Glomerular visceral epithelial cell (primary cell): ENCODE measurements around the gene SYNGR2.

Source experiments
- DNase-seq: peaks from one replicate; pipeline ENCODE4 v3.0.0-alpha.2; 2016; ENCODE audit errors: extremely low spot score

The SYNGR2 gene

GRCh38 chr17:78143214-78144146 is 24.9 kb upstream of the SYNGR2 start:
- no peak for DNase-seq

- DNase-seq = peak; percentile 70
These were observed 24.1 kb upstream of the SYNGR2 start for GRCh38 chr17:78144147-78144719.

GRCh38 chr17:78144736-78145641 is 23.4 kb upstream of the SYNGR2 start:
- DNase-seq = no peak

- DNase-seq = no peak
These were observed 21.9 kb upstream of the SYNGR2 start for GRCh38 chr17:78146471-78146869.

DNA sequence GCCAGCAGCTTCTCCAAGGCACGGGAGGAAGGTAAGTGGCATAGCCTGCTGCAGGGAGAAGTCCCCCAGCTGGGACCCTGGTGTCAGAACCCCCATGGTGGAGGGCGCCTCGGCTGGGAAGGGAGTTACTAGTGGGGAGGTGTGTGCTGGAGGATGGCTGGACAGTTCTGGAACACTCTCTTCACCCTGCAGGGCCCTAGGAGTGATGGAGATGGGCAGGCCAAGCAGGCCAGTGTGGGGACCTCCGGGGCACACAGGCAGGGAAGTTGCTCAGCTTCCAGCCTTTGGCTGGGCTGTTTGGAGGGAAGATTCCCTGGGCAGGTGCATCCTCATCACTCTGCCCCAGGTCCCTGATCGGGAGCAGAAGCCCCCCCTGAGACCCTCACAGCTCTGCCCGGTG is 21.5 kb upstream of the SYNGR2 start:
- DNase-seq = no peak

DNA sequence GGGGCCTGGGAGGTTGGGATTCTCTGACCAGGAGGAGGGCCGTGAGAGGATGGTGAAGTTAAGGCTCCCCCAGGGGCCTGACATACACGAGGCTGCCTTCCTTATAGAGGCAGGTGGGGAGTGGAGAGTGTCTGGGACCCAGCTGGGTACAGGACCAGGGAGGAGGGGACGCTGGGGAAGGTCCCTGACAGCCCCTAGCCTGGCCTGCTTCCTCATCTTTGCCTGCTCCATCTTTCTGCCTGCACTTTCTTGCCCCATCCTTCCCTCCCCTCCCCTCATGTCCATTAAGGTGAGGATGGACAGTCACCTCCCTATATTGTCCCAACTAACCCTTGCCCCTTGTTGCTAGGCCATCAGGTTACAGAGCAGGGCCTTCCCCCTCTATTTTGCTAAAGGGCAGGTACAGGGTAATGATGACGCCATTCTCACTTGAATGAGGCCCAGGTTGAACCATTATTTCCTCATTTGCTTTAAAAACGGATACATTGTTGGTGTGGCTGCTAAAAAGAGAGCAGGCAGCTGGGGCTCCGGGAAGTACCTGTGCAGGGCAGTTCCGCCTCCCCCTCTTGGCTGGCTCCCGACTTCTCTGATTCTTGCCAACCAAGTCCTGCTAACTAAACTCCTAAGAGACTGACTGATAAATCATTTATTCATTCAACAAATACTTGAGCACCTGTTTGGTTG is 20.9 kb upstream of the SYNGR2 start:
- no peak for DNase-seq

GRCh38 chr17:78148286-78149016 is 19.9 kb upstream of the SYNGR2 start:
- no peak for DNase-seq

GRCh38 chr17:78151514-78152008 is 16.8 kb upstream of the SYNGR2 start:
- DNase-seq = no peak

GRCh38 chr17:78154903-78155811 is 13.2 kb upstream of the SYNGR2 start:
- no peak for DNase-seq

GRCh38 chr17:78159575-78160158 is 8.7 kb upstream of the SYNGR2 start:
- DNase-seq = no peak

DNA sequence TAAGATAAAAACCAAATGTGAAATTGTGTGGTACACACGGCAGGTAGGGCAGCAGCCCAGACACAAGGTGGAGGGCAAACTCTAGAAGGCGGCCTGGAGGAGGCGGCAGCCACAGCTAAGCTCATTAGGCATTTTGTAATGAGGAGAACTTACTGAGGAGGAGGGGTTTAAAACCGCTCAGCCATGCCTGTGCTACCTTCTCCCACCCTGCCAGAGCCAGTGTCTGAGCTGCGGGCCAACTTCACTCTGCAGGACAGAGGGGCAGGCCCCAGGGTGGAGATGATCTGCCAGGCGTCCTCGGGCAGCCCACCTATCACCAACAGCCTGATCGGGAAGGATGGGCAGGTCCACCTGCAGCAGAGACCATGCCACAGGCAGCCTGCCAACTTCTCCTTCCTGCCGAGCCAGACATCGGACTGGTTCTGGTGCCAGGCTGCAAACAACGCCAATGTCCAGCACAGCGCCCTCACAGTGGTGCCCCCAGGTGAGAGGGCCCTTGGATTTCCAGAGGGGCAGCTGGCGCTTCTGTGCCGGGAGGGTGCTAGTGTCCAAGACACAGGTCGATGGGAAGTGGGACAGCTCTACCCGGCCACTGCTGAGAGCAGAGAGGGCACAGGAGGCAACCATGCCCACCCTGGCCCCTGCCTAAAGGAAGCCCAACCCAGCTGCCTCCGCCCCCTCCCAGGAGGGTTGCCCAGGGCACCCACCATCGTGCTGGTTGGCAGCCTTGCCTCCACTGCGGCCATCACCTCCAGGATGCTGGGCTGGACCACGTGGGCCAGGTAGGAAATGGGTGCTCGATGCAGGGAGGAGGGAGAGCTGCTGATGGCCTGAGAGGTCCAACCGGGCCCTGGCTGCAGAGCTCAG is 4.3 kb upstream of the SYNGR2 start:
- no peak for DNase-seq

DNA sequence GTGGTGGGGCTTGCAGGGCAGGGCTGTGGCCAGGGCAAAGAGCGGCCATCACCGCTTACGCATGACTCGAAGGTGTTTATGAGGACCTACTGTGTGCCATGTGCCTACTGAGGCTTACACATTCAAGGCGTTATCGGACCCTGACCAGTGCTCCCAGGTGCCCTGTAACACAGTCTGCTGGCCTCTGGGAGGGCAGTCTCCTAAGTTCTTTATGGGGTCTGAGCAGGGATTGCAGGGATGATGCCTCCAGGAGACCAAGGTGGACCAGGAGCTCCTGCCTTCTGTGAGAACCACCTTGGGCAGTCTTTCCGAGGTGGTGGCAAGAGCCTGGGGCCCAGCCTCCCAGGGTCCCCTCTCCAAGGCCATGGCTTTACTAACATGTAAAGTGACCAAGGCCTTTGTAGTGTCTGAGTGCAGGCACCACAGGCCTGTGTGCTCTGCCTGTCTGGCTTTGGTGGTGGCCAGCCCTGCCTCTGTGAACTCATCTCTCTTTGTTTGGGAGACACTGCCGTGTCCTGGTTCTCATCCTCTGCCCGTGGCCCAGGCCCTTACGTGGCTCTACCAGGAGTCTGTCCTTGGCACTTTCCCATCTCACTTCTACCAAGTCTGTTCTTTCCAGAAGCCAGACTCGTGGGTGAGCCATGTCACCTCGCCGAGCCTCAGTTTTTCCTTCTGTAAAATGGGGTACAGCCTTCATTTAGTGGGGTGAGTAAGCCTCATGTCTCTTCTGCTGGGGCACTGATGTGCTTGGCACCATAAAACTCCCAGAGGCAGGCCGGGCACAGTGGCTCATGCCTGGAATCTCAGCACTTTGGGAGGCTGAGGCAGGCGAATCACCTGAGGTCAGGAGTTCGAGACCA is 3.4 kb upstream of the SYNGR2 start:
- DNase-seq = no peak

DNA sequence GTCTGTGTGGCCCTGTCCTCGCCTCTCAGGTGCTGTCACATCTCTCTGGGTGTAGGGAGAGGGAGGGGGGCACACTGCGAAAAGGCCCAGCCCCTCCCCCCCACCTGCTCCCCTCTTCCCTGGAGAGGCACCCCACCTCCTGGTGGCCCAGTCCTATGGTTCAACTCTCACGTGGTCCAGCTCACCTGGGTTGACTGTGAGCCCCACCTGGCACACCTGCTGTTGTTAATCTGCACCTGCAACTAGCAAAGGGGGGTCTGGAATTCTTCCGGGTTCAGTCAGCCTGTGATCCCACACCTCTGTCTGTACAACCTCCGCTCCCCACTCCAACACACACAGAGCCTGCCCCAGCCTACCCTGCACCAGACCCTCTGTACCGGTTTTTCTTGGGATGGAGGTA is 2.0 kb upstream of the SYNGR2 start:
- DNase-seq = no peak

GRCh38 chr17:78168903-78169793 is 767 bp downstream of the SYNGR2 start:
- peak; percentile 79 for DNase-seq

DNA sequence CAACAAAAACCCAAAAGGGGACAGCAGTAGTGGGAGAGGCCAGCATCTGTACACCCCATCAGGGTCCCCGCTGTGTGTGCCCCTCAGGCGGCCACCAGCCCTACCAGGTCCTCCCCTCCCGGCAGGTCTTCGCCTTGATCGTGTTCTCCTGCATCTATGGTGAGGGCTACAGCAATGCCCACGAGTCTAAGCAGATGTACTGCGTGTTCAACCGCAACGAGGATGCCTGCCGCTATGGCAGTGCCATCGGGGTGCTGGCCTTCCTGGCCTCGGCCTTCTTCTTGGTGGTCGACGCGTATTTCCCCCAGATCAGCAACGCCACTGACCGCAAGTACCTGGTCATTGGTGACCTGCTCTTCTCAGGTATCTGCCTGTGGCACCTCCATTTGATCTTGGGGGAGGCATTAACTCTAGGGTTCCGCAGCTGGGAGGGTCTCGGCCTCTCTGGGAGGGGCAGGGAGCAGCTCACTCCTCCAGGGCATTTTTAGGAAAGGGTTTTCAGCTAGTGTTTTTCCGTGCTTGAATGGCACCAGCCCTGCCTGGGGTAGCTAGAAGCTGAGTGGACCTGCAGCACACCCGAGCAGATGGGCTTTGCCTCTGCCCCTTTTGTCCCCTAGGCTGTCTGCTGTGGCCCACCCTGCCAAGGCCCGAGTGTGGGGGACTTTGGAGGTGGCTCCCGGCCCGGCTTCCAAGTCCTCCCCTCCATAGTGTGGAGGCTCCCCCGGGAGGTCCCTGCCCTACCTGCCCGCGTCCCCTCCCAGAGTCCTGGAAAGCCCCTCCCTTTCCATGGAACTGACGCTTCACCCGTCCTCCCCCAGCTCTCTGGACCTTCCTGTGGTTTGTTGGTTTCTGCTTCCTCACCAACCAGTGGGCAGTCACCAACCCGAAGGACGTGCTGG is 2.6 kb downstream of the SYNGR2 start:
- DNase-seq = no peak
